ENCODE data around the gene PRKCE.
A peak's percentile ranks its signal among the peaks of the same experiment; 100 is the strongest.
"Not testable (repeated sequence)": the region's sequence is repeated elsewhere in the genome, so short reads cannot be mapped to it uniquely, and the experiment has no call there.

Gene PRKCE

DNA sequence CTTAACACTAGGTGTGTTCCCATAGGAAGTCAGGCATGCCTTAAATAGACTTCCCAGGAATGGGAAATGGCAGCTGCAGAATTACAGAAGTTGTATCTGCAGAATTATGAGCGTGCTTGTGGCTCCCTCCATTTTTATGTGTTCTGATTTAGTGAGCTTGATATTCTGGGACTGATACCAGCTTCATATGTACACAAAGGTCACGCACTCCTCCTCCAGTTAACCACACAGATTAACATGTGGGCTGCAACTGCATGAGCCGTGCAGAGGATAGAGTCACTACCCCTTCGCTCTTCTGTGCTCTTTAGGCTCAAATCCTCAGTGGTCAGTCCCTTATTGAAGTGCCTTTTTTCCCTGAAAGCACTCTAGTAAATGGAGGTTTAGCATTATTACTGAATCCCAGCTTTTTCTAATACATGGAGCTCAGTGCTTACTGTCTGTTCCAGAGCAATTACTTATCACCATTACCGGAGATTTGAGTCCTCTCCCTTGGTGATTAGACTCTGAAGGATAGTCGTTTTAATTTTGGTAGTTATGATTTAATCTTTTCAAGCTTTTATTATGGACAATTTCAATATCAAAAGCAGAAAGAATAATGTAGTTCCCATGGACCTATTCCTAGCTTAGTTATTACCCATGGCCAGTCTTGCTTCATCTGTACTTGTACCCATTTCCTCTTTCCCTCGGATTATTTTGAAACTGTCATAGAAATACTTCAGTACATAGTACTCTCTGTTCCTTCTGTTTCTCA lies 238.3 kb downstream of the PRKCE start:
- peak; percentile 23 for DNase-seq (ENCODE audit: low spot score)

DNA sequence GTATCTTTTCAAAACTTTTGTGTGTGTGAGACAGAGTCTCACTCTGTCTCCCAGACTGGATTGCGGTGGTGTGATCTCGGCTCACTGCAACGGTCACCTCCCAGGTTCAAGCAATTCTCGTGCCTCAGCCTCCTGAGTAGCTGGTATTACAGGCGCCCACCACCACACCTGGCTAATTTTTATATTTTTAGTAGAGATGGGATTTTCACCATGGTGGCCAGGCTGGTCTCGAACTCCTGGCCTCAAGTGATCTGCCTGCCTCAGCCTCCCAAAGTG lies 238.8 kb downstream of the PRKCE start:
- DNase-seq (ENCODE audit: low spot score) = not testable (repeated sequence)

DNA sequence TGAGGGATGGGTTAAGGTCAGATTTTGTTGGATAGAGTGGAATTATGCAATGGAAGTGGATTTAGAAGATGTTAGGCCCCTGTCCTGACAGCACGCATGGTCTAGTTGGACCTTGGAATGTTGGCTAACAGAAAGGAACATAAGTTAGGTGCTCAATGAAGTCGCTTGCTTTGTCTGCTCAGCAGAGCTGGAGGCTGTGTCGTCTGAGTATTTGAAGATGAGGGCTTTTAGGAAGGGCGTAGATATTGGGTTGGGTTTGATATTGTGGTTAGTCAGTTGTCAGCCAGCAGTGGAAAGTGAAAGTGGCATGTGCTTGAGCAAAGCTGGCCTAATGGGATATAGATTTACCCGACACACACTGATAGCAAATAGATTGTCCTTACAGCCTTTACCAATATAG lies 239.3 kb downstream of the PRKCE start:
- DNase-seq (ENCODE audit: low spot score) = no peak

DNA sequence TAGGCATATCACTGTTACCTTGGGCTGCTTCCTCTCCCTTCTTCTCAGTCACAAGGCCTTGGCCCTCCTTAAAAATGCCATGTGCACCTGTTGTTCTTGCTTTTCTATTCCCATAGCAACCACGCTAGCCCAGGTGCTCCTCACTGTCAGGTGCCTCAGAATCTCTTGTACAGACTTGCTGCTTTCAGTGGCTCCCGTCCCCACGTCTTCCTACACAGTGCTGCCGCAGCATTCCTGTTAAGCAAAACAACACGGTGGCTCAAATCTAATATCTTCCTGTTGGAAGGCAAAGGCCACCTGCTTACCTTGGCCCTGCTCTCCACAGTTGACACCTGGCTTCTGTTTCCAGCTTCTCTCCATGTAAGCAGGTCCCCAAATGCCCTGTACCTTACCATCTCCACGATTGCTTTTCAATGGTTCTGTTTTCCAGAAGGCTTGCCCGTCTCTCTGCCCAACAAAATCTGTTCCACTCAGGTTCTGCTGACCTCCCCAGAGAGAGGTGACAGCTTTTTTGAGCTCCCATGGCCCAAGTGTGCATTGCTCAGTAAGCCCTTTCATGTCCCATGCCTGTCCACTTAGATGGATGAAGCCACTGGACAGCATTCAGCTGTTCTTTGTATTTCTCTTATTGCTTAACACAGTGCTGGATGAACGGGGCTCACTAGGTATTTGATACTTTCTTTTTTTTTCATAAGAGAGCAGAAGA lies 240.4 kb downstream of the PRKCE start:
- DNase-seq (ENCODE audit: low spot score) = no peak

DNA sequence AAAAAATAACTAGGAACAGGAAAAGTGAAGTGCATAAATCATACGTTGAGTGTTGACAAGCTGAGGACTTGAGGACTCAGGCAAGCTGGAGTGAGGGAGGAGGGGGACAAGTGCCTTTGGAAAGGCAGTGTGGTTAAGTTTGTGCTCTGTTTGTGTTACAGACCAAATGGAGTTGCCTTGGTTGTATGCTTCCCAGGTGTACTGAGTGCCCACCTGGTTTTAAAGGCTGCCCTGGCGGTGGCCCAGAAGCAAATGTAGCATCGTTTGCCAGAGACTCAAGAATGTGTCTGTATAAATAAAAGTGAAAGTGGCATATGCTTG lies 240.9 kb downstream of the PRKCE start:
- DNase-seq (ENCODE audit: low spot score) = no peak

DNA sequence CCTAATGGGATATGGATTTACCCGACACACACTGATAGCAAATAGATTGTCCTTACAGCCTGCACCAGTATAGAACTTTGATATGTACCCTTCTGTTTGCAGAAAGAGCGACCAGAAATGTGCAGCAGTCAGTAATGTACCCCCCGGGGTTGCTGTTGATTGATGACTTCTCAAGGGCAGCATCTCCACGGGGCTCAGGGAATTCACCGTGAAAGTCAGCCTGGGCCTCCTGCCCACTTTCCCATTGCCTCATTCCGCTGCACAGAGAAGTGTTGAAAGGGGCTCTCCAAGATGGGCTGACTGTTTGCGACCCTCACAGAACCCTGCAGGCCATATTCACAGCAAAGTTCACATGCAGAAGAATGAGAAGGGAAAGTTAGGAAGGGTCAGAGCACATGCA lies 241.3 kb downstream of the PRKCE start:
- no peak for DNase-seq (ENCODE audit: low spot score)

DNA sequence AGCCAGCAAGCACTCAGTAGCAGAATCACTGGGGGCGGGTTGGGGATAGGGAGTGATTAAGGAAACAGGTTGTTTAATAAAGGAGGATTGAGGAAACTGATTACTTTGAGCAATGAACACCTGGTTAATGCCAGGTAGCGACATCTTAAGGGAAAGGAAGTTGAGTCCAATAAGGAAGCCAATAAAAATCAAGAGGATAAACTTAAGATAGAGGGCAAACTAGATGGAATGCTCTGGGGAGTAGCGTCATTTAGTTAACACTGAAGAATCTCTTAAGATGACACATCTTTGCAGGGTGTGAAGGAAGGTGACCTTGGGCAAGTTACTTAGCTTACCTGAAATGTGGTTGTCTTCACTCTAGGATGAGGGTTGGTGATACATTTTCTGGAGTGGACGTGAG lies 242.7 kb downstream of the PRKCE start:
- no peak for DNase-seq (ENCODE audit: low spot score)

DNA sequence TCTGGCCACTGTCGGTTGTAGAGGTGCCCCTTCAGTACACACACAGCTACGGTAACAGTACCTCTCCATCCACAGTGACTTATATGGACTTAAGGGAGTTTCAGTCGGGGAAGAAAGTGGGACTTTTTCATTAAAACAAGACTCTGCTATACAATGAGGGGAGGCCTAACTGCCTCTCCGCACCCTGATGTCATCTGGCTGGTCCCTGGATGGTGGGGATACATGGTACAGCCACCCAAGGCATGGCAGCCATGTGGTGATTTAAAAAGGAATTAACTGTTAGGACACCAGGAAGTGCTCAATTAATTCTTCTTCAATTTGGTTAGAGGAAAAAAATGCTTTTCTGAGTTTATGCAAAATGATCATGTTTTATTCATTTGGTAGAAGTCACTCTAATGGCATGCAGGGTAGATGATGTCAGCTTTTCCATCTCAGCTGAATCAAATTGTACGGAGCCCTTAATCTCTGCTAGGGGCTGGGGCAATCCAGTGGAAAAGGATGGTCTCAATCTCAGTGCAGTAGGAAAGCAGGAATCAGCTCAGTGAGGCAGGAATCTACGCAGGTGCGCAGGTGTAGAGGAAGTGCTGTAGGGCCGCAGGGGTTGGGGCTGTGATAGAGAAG lies 243.9 kb downstream of the PRKCE start:
- peak; percentile 79 for DNase-seq (ENCODE audit: low spot score)

DNA sequence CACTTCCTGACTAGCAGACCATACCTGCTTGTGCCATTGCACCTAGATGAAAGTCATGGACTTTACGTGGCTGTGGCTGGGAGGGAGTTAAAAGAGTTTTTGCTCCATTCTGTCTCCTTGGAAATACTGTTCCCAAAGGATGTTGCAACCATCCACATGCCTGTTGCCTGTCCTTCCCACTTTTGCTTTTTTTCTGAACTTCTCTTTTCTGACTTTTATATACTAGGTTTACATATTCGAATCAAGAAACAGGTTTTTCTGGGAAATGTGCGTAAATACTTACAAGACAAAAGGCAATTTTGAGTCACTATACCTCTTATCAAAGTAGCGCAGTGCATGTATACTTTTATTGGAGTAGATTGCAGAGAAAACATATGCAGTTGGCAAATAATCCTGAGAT lies 244.8 kb downstream of the PRKCE start:
- DNase-seq (ENCODE audit: low spot score) = no peak

DNA sequence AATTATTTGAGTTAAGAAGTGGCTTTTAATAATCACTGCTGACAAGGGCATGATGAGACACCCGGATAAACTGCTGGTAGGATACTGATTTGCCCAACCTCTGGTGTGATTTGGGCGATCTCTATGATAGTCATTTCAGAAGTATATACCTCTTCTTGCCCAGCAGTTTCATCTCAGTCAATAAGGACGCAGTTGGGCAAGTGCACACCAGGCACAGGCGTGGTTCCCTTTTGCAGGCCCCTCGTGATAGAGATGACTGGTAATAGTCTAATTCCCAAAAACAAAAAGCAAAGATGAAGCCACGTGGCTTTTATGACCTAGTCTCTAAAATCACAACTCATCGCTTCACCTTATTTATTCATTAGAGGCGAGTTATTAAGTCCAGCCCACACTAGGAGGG lies 246.4 kb downstream of the PRKCE start:
- DNase-seq (ENCODE audit: low spot score) = no peak

DNA sequence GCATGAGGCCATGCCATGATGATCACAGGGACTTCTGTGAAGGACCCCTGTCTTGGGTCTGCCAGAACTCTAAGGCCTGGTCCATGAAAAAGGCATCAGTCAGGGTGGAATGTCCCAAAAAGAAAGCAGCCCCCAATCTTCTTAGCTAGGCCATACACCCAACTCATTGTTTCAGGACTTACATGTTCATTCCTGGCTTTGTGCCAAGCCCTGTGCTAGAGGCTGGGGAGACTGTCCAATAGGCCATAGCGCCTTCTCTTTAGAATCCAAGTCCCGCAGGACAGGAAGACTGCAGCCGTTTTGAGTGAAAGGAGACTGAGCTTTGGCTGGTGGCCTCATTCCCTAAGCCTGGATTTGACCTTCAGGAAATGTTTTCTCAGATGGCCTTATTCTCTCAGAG lies 247.3 kb downstream of the PRKCE start:
- DNase-seq (ENCODE audit: low spot score) = no peak

DNA sequence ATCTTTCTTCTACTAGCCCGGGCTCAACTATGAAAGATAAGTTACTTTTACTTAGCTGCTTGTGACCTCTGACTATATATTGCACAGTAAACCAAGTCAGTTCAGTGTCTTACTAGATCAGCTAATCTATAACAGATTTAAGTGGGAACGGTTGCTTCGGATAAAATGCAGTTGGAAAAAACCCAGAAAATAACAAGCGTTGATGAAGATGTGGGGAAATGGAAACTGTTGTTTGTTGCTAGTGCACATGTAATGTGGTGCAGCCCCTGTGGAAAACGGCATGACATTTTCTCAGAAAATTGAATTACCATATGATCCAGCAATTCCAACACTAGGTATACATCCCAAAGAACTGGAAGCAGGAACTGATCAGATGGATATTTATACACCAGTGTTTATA lies 248.5 kb downstream of the PRKCE start:
- no peak for DNase-seq (ENCODE audit: low spot score)

DNA sequence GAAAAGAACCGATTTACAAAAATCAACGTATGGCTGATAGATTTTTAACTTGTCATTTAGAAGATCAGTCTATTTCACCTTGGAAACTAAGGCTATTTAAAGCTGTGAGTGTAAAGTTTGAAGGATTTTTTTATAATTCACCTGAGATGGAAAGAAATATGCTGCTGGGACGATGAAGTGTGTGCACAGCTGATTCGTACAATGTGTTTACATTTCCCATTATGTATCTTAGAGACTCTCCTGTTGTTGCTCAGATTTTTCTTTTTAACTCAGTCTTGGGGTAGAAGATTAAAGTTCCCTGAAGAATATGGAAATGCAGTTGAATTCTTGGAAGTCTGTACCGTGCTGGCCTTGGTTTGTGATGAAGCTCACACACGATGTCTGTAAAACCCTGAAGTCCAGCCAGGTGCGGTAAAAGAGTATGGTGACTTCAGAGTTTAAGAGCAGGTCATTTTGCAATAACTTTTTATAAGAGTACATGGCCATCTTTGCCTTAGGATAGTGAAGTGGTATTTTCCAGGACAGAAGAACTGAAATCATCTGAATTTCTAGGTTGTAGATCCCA lies 250.1 kb downstream of the PRKCE start:
- DNase-seq (ENCODE audit: low spot score) = no peak

DNA sequence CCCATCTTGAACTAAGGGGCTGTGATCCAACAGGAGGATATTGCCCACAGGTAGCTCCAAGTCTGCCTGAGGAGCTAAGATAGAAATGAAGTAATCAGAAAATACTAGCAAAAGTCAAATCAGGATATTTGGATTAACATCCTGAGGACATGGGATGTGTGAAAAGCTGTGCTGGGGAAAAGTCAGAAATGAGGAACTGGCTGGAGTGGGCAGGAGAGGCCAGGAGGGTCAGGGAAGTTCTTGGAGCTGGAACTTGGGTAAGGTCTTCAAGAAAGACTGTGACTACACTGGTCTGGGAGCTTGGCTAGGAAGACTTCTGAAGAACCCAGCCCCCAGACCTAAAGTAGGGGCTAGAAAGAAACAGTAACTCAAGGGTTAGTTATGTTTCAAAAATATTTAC lies 250.9 kb downstream of the PRKCE start:
- no peak for DNase-seq (ENCODE audit: low spot score)

DNA sequence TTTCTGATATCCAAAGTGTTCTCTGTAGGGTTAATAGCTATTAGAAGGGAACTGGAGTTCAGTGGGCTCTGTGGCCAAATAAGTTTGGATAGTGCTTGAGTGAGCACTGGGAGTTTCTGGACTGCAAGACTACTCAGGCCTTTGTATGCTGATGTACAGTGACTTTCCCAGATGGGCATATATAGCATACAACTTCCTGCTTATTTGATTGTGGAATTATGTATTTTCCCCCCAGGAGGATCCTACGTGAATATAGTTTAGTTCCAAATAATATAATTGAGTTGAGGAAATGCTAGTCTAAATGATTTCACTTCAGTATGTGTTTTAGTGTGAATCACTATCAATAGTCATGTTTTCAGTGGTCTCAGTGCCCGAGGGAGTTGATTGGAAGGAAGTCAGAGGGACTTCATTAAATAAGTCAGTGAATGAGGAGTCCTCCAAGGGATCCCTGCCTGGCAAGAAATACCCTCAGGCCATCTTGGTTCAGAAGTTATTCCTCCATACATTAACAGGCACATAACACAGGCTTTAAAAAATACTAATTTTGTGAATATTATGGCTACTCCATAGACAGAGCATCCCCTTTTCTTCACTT lies 251.4 kb downstream of the PRKCE start:
- no peak for DNase-seq (ENCODE audit: low spot score)

DNA sequence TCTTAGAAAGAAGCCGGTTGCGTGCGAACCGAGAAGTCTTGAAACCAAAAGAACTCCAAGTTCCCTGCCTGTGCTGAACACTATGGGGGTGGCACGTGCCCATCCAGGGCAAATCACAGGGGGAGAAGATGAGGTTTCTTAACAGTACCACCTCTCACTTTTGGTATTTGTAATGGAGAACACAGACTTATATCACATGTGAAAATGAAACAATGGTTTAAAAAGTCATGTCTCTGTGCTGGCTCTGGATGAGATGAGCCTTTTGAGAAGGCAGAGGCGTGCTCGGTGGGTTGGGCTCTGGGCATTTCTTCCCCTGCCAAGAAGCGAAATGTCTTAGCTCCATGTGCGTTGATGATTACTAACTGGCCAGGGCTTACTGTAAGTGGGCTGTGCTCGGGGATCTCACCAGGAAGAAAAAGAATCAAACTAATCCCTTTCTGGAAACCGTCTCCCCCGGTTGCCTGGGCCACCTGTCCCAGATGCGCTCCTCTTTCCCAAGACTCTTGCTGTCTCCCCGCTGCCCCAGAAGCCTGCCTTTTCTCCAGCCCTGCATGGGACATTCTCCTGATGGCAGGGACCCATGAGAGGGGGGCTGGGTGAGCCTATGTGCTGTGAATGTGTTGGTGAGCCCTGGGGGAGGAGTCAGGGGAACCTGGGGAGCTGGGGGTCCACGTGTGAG lies 252.9 kb downstream of the PRKCE start:
- peak; percentile 51 for DNase-seq (ENCODE audit: low spot score)

DNA sequence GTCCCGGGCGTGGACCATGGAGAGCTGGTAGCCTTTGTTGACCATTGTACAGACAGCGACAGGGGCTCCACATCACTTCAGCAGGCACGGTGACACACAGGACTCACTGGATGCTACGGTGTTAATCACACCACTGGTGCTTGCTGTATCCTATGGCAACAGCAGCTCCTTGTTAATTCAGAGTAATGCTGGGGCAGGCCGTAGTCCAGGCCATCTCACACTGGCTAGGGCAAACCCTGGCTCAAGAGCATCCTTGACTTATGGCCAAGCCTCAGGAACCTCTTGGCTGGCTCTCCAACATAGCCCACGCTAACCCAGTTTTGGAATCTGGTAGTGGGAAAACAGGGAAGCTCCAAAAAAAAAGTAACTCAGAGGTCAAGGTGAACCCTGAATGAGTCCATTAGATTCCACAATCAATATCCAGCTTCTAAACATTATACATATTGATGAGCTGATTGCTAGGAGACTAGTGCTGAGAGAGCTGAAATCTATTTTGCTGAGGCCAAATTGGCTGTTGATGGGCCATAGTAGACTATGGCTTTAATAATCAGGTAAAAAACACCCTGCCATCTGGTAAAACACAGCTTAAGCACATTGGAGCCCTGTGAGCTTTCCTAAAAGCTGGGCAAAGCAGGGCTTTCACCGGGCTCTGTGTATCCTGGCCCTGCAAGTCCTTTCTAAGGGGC lies 253.6 kb downstream of the PRKCE start:
- DNase-seq (ENCODE audit: low spot score) = peak; percentile 44

DNA sequence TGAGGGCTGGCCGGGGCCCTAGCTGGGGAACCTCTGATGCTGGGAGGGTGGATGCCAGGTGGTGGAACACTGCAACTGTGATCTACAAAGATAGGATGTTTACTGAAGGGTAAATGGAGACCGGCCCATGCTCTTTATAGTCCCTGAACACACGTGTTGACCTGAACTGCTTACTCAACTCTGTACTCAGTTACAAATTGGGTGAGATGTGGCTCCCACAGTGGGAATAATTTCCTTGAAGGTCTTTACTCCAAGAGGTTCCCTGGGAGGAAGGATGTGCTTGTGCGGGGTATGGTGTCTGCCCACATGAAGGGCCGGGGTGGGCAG lies 254.1 kb downstream of the PRKCE start:
- DNase-seq (ENCODE audit: low spot score) = no peak

DNA sequence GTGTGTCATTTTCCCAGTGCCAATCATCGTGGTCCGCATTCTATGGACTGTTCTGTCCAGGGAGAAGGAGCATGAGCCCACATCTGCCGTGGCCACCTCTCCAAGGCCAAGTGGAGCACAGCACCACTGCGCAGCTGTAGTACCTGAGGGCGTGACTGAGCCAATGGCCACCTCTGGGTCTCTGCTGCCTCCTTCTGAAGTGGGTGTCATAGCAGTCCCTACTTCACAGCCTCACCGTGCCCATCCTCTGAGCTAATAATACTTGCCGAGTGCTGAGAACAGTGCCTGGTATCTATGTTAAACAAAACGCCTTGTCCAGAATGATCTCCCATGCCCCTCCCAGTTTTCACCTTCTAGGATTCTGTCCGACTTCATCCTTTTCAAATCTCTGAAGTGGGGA lies 256.1 kb downstream of the PRKCE start:
- DNase-seq (ENCODE audit: low spot score) = no peak

DNA sequence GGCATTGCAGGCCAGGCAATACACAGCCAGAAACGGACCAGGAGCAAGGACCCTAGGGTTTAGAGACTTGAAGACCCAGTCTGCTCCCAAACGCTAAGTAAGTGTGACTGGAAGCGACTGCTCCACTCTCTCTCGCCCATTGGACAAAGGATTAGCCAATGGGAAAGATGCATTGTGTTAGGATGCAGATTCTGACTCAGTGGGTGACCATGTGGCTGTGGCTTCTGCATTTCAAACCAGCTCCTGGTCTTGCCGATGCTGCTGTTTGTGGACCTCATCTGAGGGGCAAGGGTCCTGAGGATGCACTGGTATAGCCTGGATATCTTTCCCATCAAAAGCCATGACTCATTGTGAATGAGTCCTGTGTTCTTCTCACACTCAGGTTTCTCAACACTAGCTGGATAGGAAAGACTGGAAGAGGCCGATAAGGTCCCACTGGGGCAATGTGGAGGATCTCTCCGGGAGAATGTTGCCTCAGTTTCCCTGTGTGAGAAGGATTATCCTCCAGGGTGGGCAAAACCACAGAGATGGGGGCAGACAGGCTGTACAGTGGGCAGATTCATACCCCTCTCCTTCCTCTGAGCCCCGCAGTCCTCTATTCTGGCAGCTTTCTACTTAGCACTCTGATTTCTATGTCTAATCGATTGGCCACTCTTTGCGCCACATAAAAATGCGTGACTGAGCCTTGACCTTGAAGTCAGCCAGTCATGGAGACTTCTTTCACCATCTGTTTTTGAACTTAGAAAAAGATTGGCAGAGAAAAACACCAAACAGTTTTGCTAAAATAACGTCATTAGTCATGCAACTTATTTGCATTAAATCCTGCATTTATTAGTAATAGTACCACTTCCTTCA lies 257.1 kb downstream of the PRKCE start:
- no peak for DNase-seq (ENCODE audit: low spot score)

DNA sequence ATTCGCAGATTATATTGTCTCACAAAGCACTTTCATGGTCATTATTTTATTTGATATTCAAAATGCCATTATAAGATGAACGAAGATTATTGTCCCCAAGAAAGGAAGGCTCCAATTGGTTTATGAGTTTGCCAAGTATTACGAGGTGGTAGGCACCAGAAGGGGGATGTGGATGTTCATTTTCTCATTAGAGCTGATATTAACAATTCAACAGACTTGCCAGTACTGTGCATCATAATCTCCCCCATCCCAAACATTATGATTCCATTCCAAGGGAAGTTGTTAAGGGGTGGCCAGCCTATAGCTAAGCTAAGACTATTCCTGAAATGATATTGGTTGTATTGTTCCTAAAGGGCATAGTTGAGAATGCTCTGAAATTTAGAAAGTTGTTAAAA lies 257.7 kb downstream of the PRKCE start:
- DNase-seq (ENCODE audit: low spot score) = no peak

All from AG08395 (cell line).